K562 (cell line): ENCODE results near the gene P2RX5. TPM values are rescaled to one million over a fixed set of nuclear protein-coding genes. Genes with fewer than 3 reads are reported as not detected.

Experiments
- CHD2 ChIP-seq: IDR thresholded peaks from 2 replicates; pipeline ENCODE4 v1.6.1; 2011; ENCODE audit warnings: low read depth, low read length
- CREB1 ChIP-seq, 2 experiments: sonication (generic) in 1 of 2; formaldehyde crosslinking in 1 of 2; IDR thresholded peaks; 2 replicates each; pipeline versions ENCODE4 v1.6.1 to v1.8.0; 2012 to 2022; ENCODE audit warnings: inconsistent platforms in 1 of 2, mild to moderate bottlenecking in 1 of 2, missing genetic modification reagents in 1 of 2, moderate library complexity in 1 of 2
- GATAD2A ChIP-seq: fragments of 450-650 bp; IDR thresholded peaks from 2 replicates; pipeline ENCODE4 v1.6.1; 2017
- ILK ChIP-seq: fragments of 450-650 bp; IDR thresholded peaks from 2 replicates; pipeline ENCODE4 v1.6.1; 2016; ENCODE audit warnings: missing genetic modification characterization, low read depth, mild to moderate bottlenecking, missing compliant biosample characterization, moderate library complexity, borderline replicate concordance
- TCF3 ChIP-seq: sonication (generic); formaldehyde crosslinking; IDR thresholded peaks from 2 replicates; pipeline ENCODE4 v1.4.0; 2020; ENCODE audit warnings: mild to moderate bottlenecking, missing genetic modification reagents
- TEAD2 ChIP-seq: fragments of 450-650 bp; IDR thresholded peaks from 2 replicates; pipeline ENCODE4 v1.6.1; 2016; ENCODE audit warnings: missing genetic modification characterization, control low read depth, missing compliant biosample characterization
- TEAD4 ChIP-seq, 2 experiments: sonication (generic) in 1 of 2; formaldehyde crosslinking in 1 of 2; IDR thresholded peaks; 2 replicates each; pipeline versions ENCODE4 v1.6.1 to v1.8.0; 2012 to 2022; ENCODE audit warnings: borderline replicate concordance in 1 of 2, inconsistent platforms in 1 of 2, low read length in 1 of 2, mild to moderate bottlenecking in 1 of 2, missing genetic modification reagents in 1 of 2
- ZKSCAN1 ChIP-seq: fragments of 150-350 bp; IDR thresholded peaks from 2 replicates; pipeline ENCODE4 v1.6.1; 2016; ENCODE audit warnings: low read depth, low read length
- ZNF274 ChIP-seq: IDR thresholded peaks from 2 replicates; pipeline ENCODE4 v1.6.1; 2011; ENCODE audit warnings: low read depth, mild to moderate bottlenecking, low read length, moderate library complexity, borderline replicate concordance
- polyA plus RNA-seq, 8 experiments: library from polyadenylated mRNA; depleted of rRNA in 4 of 8; stranded (reverse) in 5 of 8; unstranded in 3 of 8; fragments of >200 nt; fragmentation: Nextera tagmentation in 2 of 8; fragmentation: Illumina TruSeq in 1 of 8; extraction: Ambion mirVana in 2 of 8; extraction: Trizol in 1 of 8; gene quantifications; 2 replicates each; pipeline versions ENCODE4 v1.2.1 to v1.2.3, GENCODE V29; 2011 to 2014; ENCODE audit warnings: inconsistent platforms in 1 of 8, missing spikeins in 1 of 8
- total RNA-seq, 7 experiments: library from RNA; depleted of rRNA in 6 of 7; stranded (reverse); fragments of >200 nt in 6 of 7; fragmentation: Illumina TruSeq in 2 of 7; extraction: Trizol in 2 of 7; gene quantifications; 2 replicates each; pipeline versions ENCODE4 v1.2.1 to v1.2.3, GENCODE V29; 2011 to 2021; ENCODE audit warnings: low replicate concordance in 1 of 7
- TF ChIP-seq, protein P1 (sequence below): fragments of 250-450 bp; sonication (Bioruptor Pico); IDR thresholded peaks from 2 replicates; pipeline ENCODE4 v1.4.0; 2020; ENCODE audit warnings: mild to moderate bottlenecking
- TF ChIP-seq, protein P2 (sequence below), 3 experiments: fragments of 200-800 bp in 1 of 3; fragments of 250-450 bp in 1 of 3; fragments of 450-650 bp in 1 of 3; sonication (Bioruptor Pico) in 1 of 3; sonication (Bioruptor generic) in 1 of 3; formaldehyde crosslinking in 1 of 3; IDR thresholded peaks; 2 replicates each; pipeline versions ENCODE4 v1.6.1 to v1.8.0; 2016 to 2022; ENCODE audit warnings: mild to moderate bottlenecking in 2 of 3, missing genetic modification characterization in 2 of 3, missing compliant biosample characterization in 1 of 3, moderate library complexity in 1 of 3
- TF ChIP-seq, protein P3 (sequence below), 2 experiments: fragments of 150-350 bp in 1 of 2; IDR thresholded peaks; 2 replicates each; pipeline ENCODE4 v1.6.1; 2012 to 2016; ENCODE audit warnings: low read depth in 2 of 2, low read length in 2 of 2, mild to moderate bottlenecking in 1 of 2, moderate library complexity in 1 of 2
- TF ChIP-seq, protein P4 (sequence below): fragments of 250-450 bp; sonication (Bioruptor Pico); IDR thresholded peaks from 2 replicates; pipeline ENCODE4 v1.8.0; 2021; ENCODE audit warnings: moderate library complexity, mild to moderate bottlenecking, inconsistent platforms
- TF ChIP-seq, protein P5 (sequence below): sonication (generic); formaldehyde crosslinking; IDR thresholded peaks from 2 replicates; pipeline ENCODE4 v1.8.1; 2023; ENCODE audit warnings: mild to moderate bottlenecking, missing genetic modification reagents

The P2RX5 gene
- total and polyA plus RNA-seq, 9 of the 15 experiments (the other 6 are each of a cell fraction or from before 2014, with no cell fraction given): 0.31 to 4.0 (median 1.3) TPM

DNA sequence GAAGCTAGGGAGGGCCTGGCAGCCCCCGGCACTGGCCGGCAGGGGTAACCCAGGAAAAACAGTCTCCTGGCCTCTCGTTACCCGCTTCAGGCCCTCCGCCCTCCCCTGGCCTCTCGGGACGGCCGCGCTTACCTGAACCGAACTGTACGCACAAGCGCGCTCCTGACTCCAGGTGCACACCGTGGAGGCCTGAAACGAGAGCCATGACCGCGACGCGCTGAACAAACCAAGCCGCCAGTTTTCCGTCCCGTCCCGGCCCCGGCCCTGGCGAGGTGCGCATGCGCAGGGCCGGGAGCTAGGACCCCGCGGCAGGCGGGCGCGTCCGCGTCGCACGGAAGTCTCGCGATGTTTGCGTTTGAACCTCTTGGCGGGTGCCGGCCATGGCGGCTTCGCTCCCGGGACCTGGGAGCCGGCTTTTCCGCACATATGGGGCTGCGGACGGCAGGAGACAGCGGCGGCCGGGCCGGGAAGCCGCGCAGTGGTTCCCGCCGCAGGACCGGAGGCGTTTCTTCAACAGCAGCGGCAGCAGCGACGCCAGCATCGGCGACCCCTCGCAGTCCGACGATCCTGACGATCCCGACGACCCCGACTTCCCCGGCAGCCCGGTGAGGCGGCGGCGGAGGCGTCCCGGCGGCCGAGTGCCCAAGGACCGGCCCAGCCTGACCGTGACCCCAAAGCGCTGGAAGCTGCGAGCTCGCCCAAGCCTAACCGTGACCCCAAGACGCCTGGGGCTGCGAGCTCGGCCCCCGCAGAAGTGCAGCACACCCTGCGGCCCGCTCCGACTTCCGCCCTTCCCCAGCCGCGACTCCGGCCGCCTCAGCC, 27.8 kb upstream of the P2RX5 start, which contains the start of gene HASPIN (continued):
- TF ChIP-seq TCF3 (CRISPR knock-in tag) (no peak), GATAD2A (no peak), TEAD4 (IDR thresholded peaks at IDR 0.05; ENCODE audit: low read length) (no peak; the same call in 1 of the 2 replicates), TEAD4 (CRISPR knock-in tag; IDR thresholded peaks at IDR 0.05; ENCODE audit: borderline replicate concordance) (no peak), TEAD2 (no peak), ILK (tag) (no peak), CREB1 (IDR thresholded peaks at IDR 0.05) (peak; percentile 68), CREB1 (CRISPR knock-in tag; IDR thresholded peaks at IDR 0.05) (peak; percentile 85), CHD2 (peak; percentile 96), ZKSCAN1 (no peak), ZNF274 (no peak)
- TF ChIP-seq, protein P1, sequence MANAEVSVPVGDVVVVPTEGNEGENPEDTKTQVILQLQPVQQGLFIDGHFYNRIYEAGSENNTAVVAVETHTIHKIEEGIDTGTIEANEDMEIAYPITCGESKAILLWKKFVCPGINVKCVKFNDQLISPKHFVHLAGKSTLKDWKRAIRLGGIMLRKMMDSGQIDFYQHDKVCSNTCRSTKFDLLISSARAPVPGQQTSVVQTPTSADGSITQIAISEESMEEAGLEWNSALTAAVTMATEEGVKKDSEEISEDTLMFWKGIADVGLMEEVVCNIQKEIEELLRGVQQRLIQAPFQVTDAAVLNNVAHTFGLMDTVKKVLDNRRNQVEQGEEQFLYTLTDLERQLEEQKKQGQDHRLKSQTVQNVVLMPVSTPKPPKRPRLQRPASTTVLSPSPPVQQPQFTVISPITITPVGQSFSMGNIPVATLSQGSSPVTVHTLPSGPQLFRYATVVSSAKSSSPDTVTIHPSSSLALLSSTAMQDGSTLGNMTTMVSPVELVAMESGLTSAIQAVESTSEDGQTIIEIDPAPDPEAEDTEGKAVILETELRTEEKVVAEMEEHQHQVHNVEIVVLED (CRISPR knock-in tag): peak; percentile 74
- TF ChIP-seq, protein P2, sequence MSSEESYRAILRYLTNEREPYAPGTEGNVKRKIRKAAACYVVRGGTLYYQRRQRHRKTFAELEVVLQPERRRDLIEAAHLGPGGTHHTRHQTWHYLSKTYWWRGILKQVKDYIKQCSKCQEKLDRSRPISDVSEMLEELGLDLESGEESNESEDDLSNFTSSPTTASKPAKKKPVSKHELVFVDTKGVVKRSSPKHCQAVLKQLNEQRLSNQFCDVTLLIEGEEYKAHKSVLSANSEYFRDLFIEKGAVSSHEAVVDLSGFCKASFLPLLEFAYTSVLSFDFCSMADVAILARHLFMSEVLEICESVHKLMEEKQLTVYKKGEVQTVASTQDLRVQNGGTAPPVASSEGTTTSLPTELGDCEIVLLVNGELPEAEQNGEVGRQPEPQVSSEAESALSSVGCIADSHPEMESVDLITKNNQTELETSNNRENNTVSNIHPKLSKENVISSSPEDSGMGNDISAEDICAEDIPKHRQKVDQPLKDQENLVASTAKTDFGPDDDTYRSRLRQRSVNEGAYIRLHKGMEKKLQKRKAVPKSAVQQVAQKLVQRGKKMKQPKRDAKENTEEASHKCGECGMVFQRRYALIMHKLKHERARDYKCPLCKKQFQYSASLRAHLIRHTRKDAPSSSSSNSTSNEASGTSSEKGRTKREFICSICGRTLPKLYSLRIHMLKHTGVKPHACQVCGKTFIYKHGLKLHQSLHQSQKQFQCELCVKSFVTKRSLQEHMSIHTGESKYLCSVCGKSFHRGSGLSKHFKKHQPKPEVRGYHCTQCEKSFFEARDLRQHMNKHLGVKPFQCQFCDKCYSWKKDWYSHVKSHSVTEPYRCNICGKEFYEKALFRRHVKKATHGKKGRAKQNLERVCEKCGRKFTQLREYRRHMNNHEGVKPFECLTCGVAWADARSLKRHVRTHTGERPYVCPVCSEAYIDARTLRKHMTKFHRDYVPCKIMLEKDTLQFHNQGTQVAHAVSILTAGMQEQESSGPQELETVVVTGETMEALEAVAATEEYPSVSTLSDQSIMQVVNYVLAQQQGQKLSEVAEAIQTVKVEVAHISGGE (CRISPR knock-in tag; IDR thresholded peaks at IDR 0.05): peak in 1 of 3 experiments; percentile 51; a peak in 1 of 6 replicates
- TF ChIP-seq, protein P3, sequence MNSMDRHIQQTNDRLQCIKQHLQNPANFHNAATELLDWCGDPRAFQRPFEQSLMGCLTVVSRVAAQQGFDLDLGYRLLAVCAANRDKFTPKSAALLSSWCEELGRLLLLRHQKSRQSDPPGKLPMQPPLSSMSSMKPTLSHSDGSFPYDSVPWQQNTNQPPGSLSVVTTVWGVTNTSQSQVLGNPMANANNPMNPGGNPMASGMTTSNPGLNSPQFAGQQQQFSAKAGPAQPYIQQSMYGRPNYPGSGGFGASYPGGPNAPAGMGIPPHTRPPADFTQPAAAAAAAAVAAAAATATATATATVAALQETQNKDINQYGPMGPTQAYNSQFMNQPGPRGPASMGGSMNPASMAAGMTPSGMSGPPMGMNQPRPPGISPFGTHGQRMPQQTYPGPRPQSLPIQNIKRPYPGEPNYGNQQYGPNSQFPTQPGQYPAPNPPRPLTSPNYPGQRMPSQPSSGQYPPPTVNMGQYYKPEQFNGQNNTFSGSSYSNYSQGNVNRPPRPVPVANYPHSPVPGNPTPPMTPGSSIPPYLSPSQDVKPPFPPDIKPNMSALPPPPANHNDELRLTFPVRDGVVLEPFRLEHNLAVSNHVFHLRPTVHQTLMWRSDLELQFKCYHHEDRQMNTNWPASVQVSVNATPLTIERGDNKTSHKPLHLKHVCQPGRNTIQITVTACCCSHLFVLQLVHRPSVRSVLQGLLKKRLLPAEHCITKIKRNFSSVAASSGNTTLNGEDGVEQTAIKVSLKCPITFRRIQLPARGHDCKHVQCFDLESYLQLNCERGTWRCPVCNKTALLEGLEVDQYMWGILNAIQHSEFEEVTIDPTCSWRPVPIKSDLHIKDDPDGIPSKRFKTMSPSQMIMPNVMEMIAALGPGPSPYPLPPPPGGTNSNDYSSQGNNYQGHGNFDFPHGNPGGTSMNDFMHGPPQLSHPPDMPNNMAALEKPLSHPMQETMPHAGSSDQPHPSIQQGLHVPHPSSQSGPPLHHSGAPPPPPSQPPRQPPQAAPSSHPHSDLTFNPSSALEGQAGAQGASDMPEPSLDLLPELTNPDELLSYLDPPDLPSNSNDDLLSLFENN (IDR thresholded peaks at IDR 0.05; ENCODE audit: low read depth in 2 of 2, low read length in 2 of 2): no peak
- TF ChIP-seq, protein P4, sequence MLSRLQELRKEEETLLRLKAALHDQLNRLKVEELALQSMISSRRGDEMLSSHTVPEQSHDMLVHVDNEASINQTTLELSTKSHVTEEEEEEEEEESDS (CRISPR knock-in tag): no peak
- TF ChIP-seq, protein P5, sequence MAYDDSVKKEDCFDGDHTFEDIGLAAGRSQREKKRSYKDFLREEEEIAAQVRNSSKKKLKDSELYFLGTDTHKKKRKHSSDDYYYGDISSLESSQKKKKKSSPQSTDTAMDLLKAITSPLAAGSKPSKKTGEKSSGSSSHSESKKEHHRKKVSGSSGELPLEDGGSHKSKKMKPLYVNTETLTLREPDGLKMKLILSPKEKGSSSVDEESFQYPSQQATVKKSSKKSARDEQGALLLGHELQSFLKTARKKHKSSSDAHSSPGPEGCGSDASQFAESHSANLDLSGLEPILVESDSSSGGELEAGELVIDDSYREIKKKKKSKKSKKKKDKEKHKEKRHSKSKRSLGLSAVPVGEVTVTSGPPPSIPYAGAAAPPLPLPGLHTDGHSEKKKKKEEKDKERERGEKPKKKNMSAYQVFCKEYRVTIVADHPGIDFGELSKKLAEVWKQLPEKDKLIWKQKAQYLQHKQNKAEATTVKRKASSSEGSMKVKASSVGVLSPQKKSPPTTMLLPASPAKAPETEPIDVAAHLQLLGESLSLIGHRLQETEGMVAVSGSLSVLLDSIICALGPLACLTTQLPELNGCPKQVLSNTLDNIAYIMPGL (CRISPR knock-in tag): no peak
